NCI-H2107 (cell line): ENCODE results near the gene IRF4.

Experiments used
- DNase-seq: peaks from one replicate; lab custom pipeline; 2025; lab: John Stamatoyannopoulos, UW

Gene IRF4

GRCh38 chr6:398558-399078 is 7.1 kb downstream of the IRF4 start:
- DNase-seq = no peak

- no peak for DNase-seq
Measured at GRCh38 chr6:399785-400534, 8.4 kb downstream of the IRF4 start.

GRCh38 chr6:400815-401214 is 9.3 kb downstream of the IRF4 start:
- no peak for DNase-seq

- no peak for DNase-seq
Measured at GRCh38 chr6:401239-401993, 9.9 kb downstream of the IRF4 start.

- no peak for DNase-seq
Measured at GRCh38 chr6:401994-402640, 10.6 kb downstream of the IRF4 start.

GRCh38 chr6:402901-403658 is 11.5 kb downstream of the IRF4 start:
- DNase-seq = no peak

GRCh38 chr6:403659-404655 is 12.4 kb downstream of the IRF4 start:
- no peak for DNase-seq

- DNase-seq = no peak
Measured at GRCh38 chr6:404685-405423, 13.3 kb downstream of the IRF4 start.

GRCh38 chr6:408148-408547 is 16.6 kb downstream of the IRF4 start:
- DNase-seq = no peak

GRCh38 chr6:408599-409102 is 17.1 kb downstream of the IRF4 start:
- DNase-seq = no peak

- DNase-seq = no peak
Measured at GRCh38 chr6:409370-409972, 17.9 kb downstream of the IRF4 start.

GRCh38 chr6:410555-411395 is 19.2 kb downstream of the IRF4 start:
- no peak for DNase-seq

GRCh38 chr6:411402-412145 is 20.0 kb downstream of the IRF4 start:
- no peak for DNase-seq

GRCh38 chr6:412146-412886 is 20.8 kb downstream of the IRF4 start:
- no peak for DNase-seq

- no peak for DNase-seq
Measured at GRCh38 chr6:414447-414846, 22.9 kb downstream of the IRF4 start.

- DNase-seq = no peak
Measured at GRCh38 chr6:415087-415486, 23.5 kb downstream of the IRF4 start.

GRCh38 chr6:421211-421610 is 29.7 kb downstream of the IRF4 start:
- DNase-seq = no peak
